Measurements from ENCODE around the gene RBM12. TPM values are rescaled to one million over a fixed set of nuclear protein-coding genes. Genes with fewer than 3 reads are reported as not detected.

RBM12 gene
- total RNA-seq, 3 donors from 2014 or later (not counting 1 experiment from before 2014, with no cell fraction given) = 80.9 to 112 (median 89.4) TPM

GRCh38 chr20:35654415-35654814, 10.3 kb downstream of the RBM12 start:
- H3K36me3 Mint-ChIP-seq = no peaks in the 10 kb centered on the region
- DNase-seq (no peak), ATAC-seq (no peak)
- H3K27ac Mint-ChIP-seq = no peak overlapping the region
- H3K9me3 ChIP-seq (ENCODE audit: control insufficient read depth, insufficient read depth, low read length) = no peaks in the 10 kb centered on the region
- H3K4me1 Mint-ChIP-seq = peaks cover 46 to 47% of the 10 kb centered on the region in 2 donors
- no peaks in the 10 kb centered on the region for H3K9me3 Mint-ChIP-seq
- no peaks in the 10 kb centered on the region for H3K27me3 ChIP-seq (ENCODE audit: control insufficient read depth, insufficient read depth, low read length)
- no peak overlapping the region for H3K4me3 Mint-ChIP-seq
- H3K4me3 ChIP-seq (ENCODE audit: low read length) = no peak overlapping the region
- peaks cover 57% of the 10 kb centered on the region for H3K36me3 ChIP-seq (ENCODE audit: control insufficient read depth, insufficient read depth, low read length)
- H3K27me3 Mint-ChIP-seq (ENCODE audit: low read depth in 2 of 2) = no peaks in the 10 kb centered on the region
- 98% methylated on average over 9 of the region's 9 CpGs for WGBS (ENCODE audit: insufficient coverage)
- intact Hi-C loops (cut with micrococcal nuclease) = no loop called here
- H3K27ac ChIP-seq (ENCODE audit: low read length) = no peak overlapping the region
- H3K4me1 ChIP-seq (ENCODE audit: control insufficient read depth, insufficient read depth, low read length) = peaks cover 20% of the 10 kb centered on the region
- TF ChIP-seq CTCF (IDR thresholded peaks at IDR 0.05) = no peak

- Histone ChIP-seq H3K4me1 (ENCODE audit: control insufficient read depth, insufficient read depth, low read length) (peaks cover 19% of the 10 kb centered on the region), H3K27me3 (ENCODE audit: control insufficient read depth, insufficient read depth, low read length) (no peaks in the 10 kb centered on the region), H3K36me3 (ENCODE audit: control insufficient read depth, insufficient read depth, low read length) (peaks cover 57% of the 10 kb centered on the region), H3K9me3 (ENCODE audit: control insufficient read depth, insufficient read depth, low read length) (no peaks in the 10 kb centered on the region), H3K27ac (ENCODE audit: low read length) (no peak overlapping the region), H3K4me3 (ENCODE audit: low read length) (no peak overlapping the region)
- H3K36me3 Mint-ChIP-seq = no peaks in the 10 kb centered on the region
- H3K27me3 Mint-ChIP-seq (ENCODE audit: low read depth in 2 of 2) = no peaks in the 10 kb centered on the region
- peaks cover 47% of the 10 kb centered on the region in 2 donors for H3K4me1 Mint-ChIP-seq
- H3K4me3 Mint-ChIP-seq = no peak overlapping the region
- TF ChIP-seq CTCF (IDR thresholded peaks at IDR 0.05) = no peak
- H3K9me3 Mint-ChIP-seq = no peaks in the 10 kb centered on the region
- intact Hi-C loops (cut with micrococcal nuclease) = no loop called here
- 100% methylated on average over 4 of the region's 4 CpGs for WGBS (ENCODE audit: insufficient coverage)
- ATAC-seq (no peak), DNase-seq (no peak)
- H3K27ac Mint-ChIP-seq = no peak overlapping the region
Measured at GRCh38 chr20:35653893-35654292, 10.8 kb downstream of the RBM12 start.

DNA sequence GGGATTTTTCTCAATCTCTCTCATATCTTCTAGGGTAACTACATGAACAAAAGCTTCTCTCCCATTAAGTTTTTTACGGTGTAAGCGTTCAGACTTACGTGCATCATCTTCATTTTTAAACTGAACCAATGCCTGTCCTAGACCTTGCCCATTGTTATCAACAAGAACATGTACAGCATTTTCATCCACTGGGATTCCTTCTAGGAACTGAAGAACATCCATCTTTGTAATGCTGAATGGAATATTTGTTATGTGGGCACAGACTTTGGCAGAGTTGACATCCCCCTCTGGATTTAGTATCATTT, 11.3 kb downstream of the RBM12 start:
- Histone ChIP-seq H3K4me3 (ENCODE audit: low read length) (no peak overlapping the region), H3K27ac (ENCODE audit: low read length) (no peak overlapping the region), H3K4me1 (ENCODE audit: control insufficient read depth, insufficient read depth, low read length) (peaks cover 14% of the 10 kb centered on the region), H3K36me3 (ENCODE audit: control insufficient read depth, insufficient read depth, low read length) (peaks cover 57% of the 10 kb centered on the region), H3K27me3 (ENCODE audit: control insufficient read depth, insufficient read depth, low read length) (no peaks in the 10 kb centered on the region), H3K9me3 (ENCODE audit: control insufficient read depth, insufficient read depth, low read length) (no peaks in the 10 kb centered on the region)
- 98% methylated on average over 3 of the region's 3 CpGs for WGBS (ENCODE audit: insufficient coverage)
- H3K27me3 Mint-ChIP-seq (ENCODE audit: low read depth in 2 of 2) = no peaks in the 10 kb centered on the region
- H3K4me3 Mint-ChIP-seq = no peak overlapping the region
- no peak for ATAC-seq
- H3K36me3 Mint-ChIP-seq = no peaks in the 10 kb centered on the region
- TF ChIP-seq CTCF (IDR thresholded peaks at IDR 0.05) = no peak
- no peak for DNase-seq
- intact Hi-C loops (cut with micrococcal nuclease) = no loop called here
- H3K4me1 Mint-ChIP-seq = peaks cover 46 to 49% of the 10 kb centered on the region in 2 donors
- H3K27ac Mint-ChIP-seq = no peak overlapping the region
- no peaks in the 10 kb centered on the region for H3K9me3 Mint-ChIP-seq

GRCh38 chr20:35652641-35653429, 11.9 kb downstream of the RBM12 start:
- Histone ChIP-seq H3K27ac (ENCODE audit: low read length) (no peak overlapping the region), H3K4me3 (ENCODE audit: low read length) (no peak overlapping the region), H3K4me1 (ENCODE audit: control insufficient read depth, insufficient read depth, low read length) (peaks cover 11% of the 10 kb centered on the region), H3K9me3 (ENCODE audit: control insufficient read depth, insufficient read depth, low read length) (no peaks in the 10 kb centered on the region), H3K27me3 (ENCODE audit: control insufficient read depth, insufficient read depth, low read length) (no peaks in the 10 kb centered on the region), H3K36me3 (ENCODE audit: control insufficient read depth, insufficient read depth, low read length) (peaks cover 59% of the 10 kb centered on the region)
- no peaks in the 10 kb centered on the region for H3K27me3 Mint-ChIP-seq (ENCODE audit: low read depth in 2 of 2)
- no peaks in the 10 kb centered on the region for H3K36me3 Mint-ChIP-seq
- DNase-seq (no peak), ATAC-seq (no peak)
- H3K4me1 Mint-ChIP-seq = peaks cover 51 to 52% of the 10 kb centered on the region in 2 donors
- H3K4me3 Mint-ChIP-seq = no peak overlapping the region
- H3K9me3 Mint-ChIP-seq = no peaks in the 10 kb centered on the region
- 94% methylated on average over 13 of the region's 13 CpGs for WGBS (ENCODE audit: insufficient coverage)
- no peak overlapping the region for H3K27ac Mint-ChIP-seq
- intact Hi-C loops (cut with micrococcal nuclease) = no loop called here
- TF ChIP-seq CTCF (IDR thresholded peaks at IDR 0.05) = no peak

Measured in natural killer cell (primary cell).